Heart left ventricle (tissue), 16 donors: ENCODE measurements around the gene NEMF. TPM values are rescaled to one million over a fixed set of nuclear protein-coding genes. Genes with fewer than 3 reads are reported as not detected.

ENCODE experiments used
- ATAC-seq, 4 donors: fragments of 200-7000 bp; cut with Tn5 transposase; one replicate each; pipeline ENCODE4 v1.9.1; 2020 to 2022; ENCODE audit warnings: moderate library complexity in 4 of 4, mild to moderate bottlenecking in 3 of 4, moderate number of reproducible peaks in 1 of 4
- DNase-seq, 5 donors: peaks; one replicate each; pipeline ENCODE4 v3.0.0-alpha.2; 2020
- H3K27ac ChIP-seq, 12 donors: fragments of 200-600 bp; sonication (generic) in 4 of 12; one replicate each; pipeline versions ENCODE4 v1.5.0 to v1.8.0; 2016 to 2022; ENCODE audit warnings: mild to moderate bottlenecking in 2 of 12
- H3K27me3 ChIP-seq, 9 donors: fragments of 200-600 bp; sonication (generic) in 2 of 9; one replicate each; pipeline versions ENCODE4 v1.5.1 to v1.8.0; 2016 to 2022; ENCODE audit warnings: mild to moderate bottlenecking in 3 of 9
- H3K36me3 ChIP-seq, 9 donors: fragments of 200-600 bp; sonication (generic) in 2 of 9; one replicate each; pipeline versions ENCODE4 v1.5.0 to v1.8.0; 2018 to 2022; ENCODE audit warnings: mild to moderate bottlenecking in 2 of 9
- H3K4me1 ChIP-seq, 12 donors: fragments of 200-600 bp; sonication (generic) in 4 of 12; one replicate each; pipeline versions ENCODE4 v1.5.0 to v1.8.0; 2016 to 2022; ENCODE audit warnings: mild to moderate bottlenecking in 3 of 12
- H3K4me3 ChIP-seq, 12 donors: fragments of 200-600 bp; sonication (generic) in 4 of 12; one replicate each; pipeline versions ENCODE4 v1.5.0 to v1.8.0; 2017 to 2022; ENCODE audit warnings: mild to moderate bottlenecking in 9 of 12, moderate library complexity in 4 of 12
- H3K9me3 ChIP-seq, 12 donors: fragments of 200-600 bp; sonication (generic) in 4 of 12; one replicate each; pipeline versions ENCODE4 v1.5.0 to v1.8.0; 2016 to 2022; ENCODE audit warnings: mild to moderate bottlenecking in 1 of 12
- POLR2A ChIP-seq, 2 donors: fragments of 450-650 bp; IDR thresholded peaks; one replicate each; pipeline ENCODE4 v1.6.1; 2017; ENCODE audit warnings: antibody characterized with exemption in 2 of 2, mild to moderate bottlenecking in 2 of 2, moderate library complexity in 2 of 2
- WGBS, 4 donors: extraction: QIAGEN DNeasy Blood & Tissue Kit in 2 of 4; methylation state at CpG; one replicate each; pipeline versions ENCODE4 v1.1.5 to v1.1.7; 2013 to 2018; 5-methylcytosine and 5-hydroxymethylcytosine counted together
- intact Hi-C, 10 donors: fragments of 100-400 bp; cut with DNase I; formaldehyde crosslinking; loops; one replicate each; pipeline versions ENCODE4 v1.11.1 to v1.14.2; 2022
- long read RNA-seq, 3 donors: library from polyadenylated mRNA; unstranded; transcript quantifications; one replicate each; pipeline ENCODE4 v2.0.0, GENCODE V29; 2020 to 2021
- polyA plus RNA-seq, 2 donors: library from polyadenylated mRNA; stranded (reverse); fragments of 200-250 nt; gene quantifications; one replicate each; pipeline ENCODE4 v1.2.3, GENCODE V29; 2013
- total RNA-seq, 9 donors: library from RNA; depleted of rRNA in 2 of 9; stranded (reverse); fragments of >200 nt in 2 of 9; fragmentation: NEBNext Ultra II Directional in 3 of 9; extraction: Animal tissue kit (Norgen Biotek cat#: 25700) in 3 of 9; gene quantifications; one replicate each; pipeline versions ENCODE4 v1.1.0 to v1.2.4, GENCODE V29; 2016 to 2023
- TF ChIP-seq, protein P1 (sequence below), 12 donors: fragments of 200-600 bp; sonication (generic) in 4 of 12; IDR thresholded peaks; one replicate each; pipeline versions ENCODE4 v1.5.0 to v1.8.0; 2018 to 2022; ENCODE audit warnings: antibody characterized with exemption in 12 of 12, mild to moderate bottlenecking in 5 of 12
- donor health status: ischemic (EF 13 %, LVEDD 7.1; RV severe dilation, severe dysfunction).
- donor health status: healthy with polysubstance abuse.
- donor health status: DM: no; HTN: yes; CAD: no.
- donor health status: DM: no; HTN: no; CAD: no.
- donor health status: ischemic (EF 25% LVEDD 6.9; RV normal size, moderate dysfunction).
- donor health status: ischemic (EF 25% LVEDD 5.7; RV mildly dilated, moderate dysfunction).
- donor health status: healthy.
- donor health status: DM: yes; HTN: yes; CAD: no.
- donor health status: ischemic (EF 35%, LVEDD 5.7; RV mildly dilated, moderate dysfunction).
- donor health status: nonischemic (EF 11% LVEDD 7.7; RV severe dilation, severe dysfunction).
- donor health status: DM: yes; HTN: yes; CAD: no.
- donor health status: PGD.
- donor health status: ischemic (EF 29% LVEDD 5.4; RV normal size, mild dysfunction).
- donor health status: nonischemic (EF 23%, LVEDD 6.1; RV moderate dilation, normal function).

NEMF gene
- total RNA-seq (10 to 100 TPM; 26.7 to 69.7 (median 52.8) TPM), polyA plus RNA-seq (10 to 100 TPM; 30.5 to 33.3 TPM)
- long read RNA-seq, donor 1, partial matches to known transcripts, result 31 of 36 reads
- long read RNA-seq, donor 1, other reads (novel, unspliced or antisense), result 4 of 36 reads
- long read RNA-seq, donor 2, partial matches to known transcripts, result 94 of 100 reads
- long read RNA-seq, donor 2, other reads (novel, unspliced or antisense), result 6 of 100 reads
- long read RNA-seq, donor 3, partial matches to known transcripts, result 20 of 23 reads
- long read RNA-seq, donor 3, other reads (novel, unspliced or antisense), result 3 of 23 reads

- Histone ChIP-seq H3K36me3 (peaks cover 0 to 36% (median 27%) of the 10 kb centered on the region in 9 donors), H3K27me3 (no peaks in the 10 kb centered on the region), H3K9me3 (no peaks in the 10 kb centered on the region), H3K27ac (peak within 1 kb of the TSS; percentile 9 to 98 (median 90)), H3K4me3 (peak within 1 kb of the TSS; percentile 55 to 97 (median 79)), H3K4me1 (peaks cover 0 to 46% (median 17%) of the 10 kb centered on the region in 12 donors)
- DNase-seq (peak; percentile 87 to 94 (median 91)), ATAC-seq (peak; percentile 91 to 92 (median 92))
- intact Hi-C loops, result loop anchor here in 4 of 10 donors (2.0 to 10.0 kb wide), 4 partner anchors 160 to 220 kb away; partner anchors contain the start of genes DNAAF2 (in 3 of the 4) and KLHDC1 (in 1 of the 4)
- TF ChIP-seq, protein P1, sequence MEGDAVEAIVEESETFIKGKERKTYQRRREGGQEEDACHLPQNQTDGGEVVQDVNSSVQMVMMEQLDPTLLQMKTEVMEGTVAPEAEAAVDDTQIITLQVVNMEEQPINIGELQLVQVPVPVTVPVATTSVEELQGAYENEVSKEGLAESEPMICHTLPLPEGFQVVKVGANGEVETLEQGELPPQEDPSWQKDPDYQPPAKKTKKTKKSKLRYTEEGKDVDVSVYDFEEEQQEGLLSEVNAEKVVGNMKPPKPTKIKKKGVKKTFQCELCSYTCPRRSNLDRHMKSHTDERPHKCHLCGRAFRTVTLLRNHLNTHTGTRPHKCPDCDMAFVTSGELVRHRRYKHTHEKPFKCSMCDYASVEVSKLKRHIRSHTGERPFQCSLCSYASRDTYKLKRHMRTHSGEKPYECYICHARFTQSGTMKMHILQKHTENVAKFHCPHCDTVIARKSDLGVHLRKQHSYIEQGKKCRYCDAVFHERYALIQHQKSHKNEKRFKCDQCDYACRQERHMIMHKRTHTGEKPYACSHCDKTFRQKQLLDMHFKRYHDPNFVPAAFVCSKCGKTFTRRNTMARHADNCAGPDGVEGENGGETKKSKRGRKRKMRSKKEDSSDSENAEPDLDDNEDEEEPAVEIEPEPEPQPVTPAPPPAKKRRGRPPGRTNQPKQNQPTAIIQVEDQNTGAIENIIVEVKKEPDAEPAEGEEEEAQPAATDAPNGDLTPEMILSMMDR (IDR thresholded peaks at IDR 0.05), result peak; percentile 64 to 96 (median 80)
- peak in 1 of 2 donors; percentile 43 for TF ChIP-seq POLR2A (IDR thresholded peaks at IDR 0.05)
- 0 to 1% (median 0%) methylated on average over 37 to 49 of the region's 49 CpGs for WGBS, 4 donors
These were observed at the start of gene NEMF for GRCh38 chr14:49852301-49853157. Gene NEMF (minus strand): TSS chr14:49852788. CDS start chr14:49852753, 35 bp downstream.

GRCh38 chr14:49900973-49901372 is 48.4 kb upstream of the NEMF start:
- intact Hi-C loops, result no loop called here
- 96 to 100% (median 100%) methylated on average over 1 of the region's 1 CpG for WGBS, 4 donors
- no peak overlapping the region for H3K27ac ChIP-seq

GRCh38 chr14:49898485-49898884 is 45.9 kb upstream of the NEMF start:
- ATAC-seq (no peak), DNase-seq (no peak)
- no peak for TF ChIP-seq POLR2A (IDR thresholded peaks at IDR 0.05)
- TF ChIP-seq, protein P1 (IDR thresholded peaks at IDR 0.05), result no peak
- intact Hi-C loops, result loop anchor here in 4 of 10 donors (5.0 to 10.0 kb wide), 4 partner anchors 49 to 636 kb away; partner anchors contain the start of gene MAP4K5 (in 1 of the 4)
- Histone ChIP-seq H3K27ac (peak overlapping the region in 6 of 12 donors; percentile 1 to 100 (median 35)), H3K9me3 (no peaks in the 10 kb centered on the region), H3K4me3 (peak overlapping the region in 2 of 12 donors; percentile 77 to 99), H3K36me3 (peaks cover 0 to 31% (median 21%) of the 10 kb centered on the region in 9 donors), H3K27me3 (no peaks in the 10 kb centered on the region), H3K4me1 (peaks cover 10 to 58% (median 44%) of the 10 kb centered on the region in 12 donors)
- WGBS, 4 donors, result 75 to 95% (median 92%) methylated on average over 2 of the region's 2 CpGs

More at GRCh38 chr14:49900973-49901372, 48.4 kb upstream of the NEMF start:
- Histone ChIP-seq H3K36me3 (peaks cover 0 to 8% (median 0%) of the 10 kb centered on the region in 9 donors), H3K4me1 (peaks cover 6 to 46% (median 28%) of the 10 kb centered on the region in 12 donors), H3K9me3 (no peaks in the 10 kb centered on the region), H3K27me3 (no peaks in the 10 kb centered on the region), H3K4me3 (no peak overlapping the region)
- no peak for DNase-seq
- TF ChIP-seq POLR2A (IDR thresholded peaks at IDR 0.05), result no peak
- TF ChIP-seq, protein P1 (IDR thresholded peaks at IDR 0.05), result no peak
- ATAC-seq, result no peak
